Esophagus squamous epithelium (tissue), 5 donors: ENCODE results near the gene TBX2. TPM values are rescaled to one million over a fixed set of nuclear protein-coding genes. Genes with fewer than 3 reads are reported as not detected.

Source experiments
- DNase-seq: peaks from one replicate; lab custom pipeline; 2025; lab: John Stamatoyannopoulos, UW
- H3K27ac ChIP-seq, 4 donors: fragments of 200-600 bp; sonication (generic); one replicate each; pipeline ENCODE4 v1.5.1; 2016 to 2019; ENCODE audit warnings: mild to moderate bottlenecking in 1 of 4
- H3K27me3 ChIP-seq, 4 donors: fragments of 200-600 bp; sonication (generic); 1 replicate in 3 of 4; 2 replicates in 1 of 4; pipeline versions ENCODE4 v1.5.1 to v1.6.0; 2017 to 2021; ENCODE audit warnings: antibody characterized with exemption in 1 of 4
- H3K36me3 ChIP-seq, 3 donors: fragments of 200-600 bp; sonication (generic); one replicate each; pipeline ENCODE4 v1.5.1; 2016 to 2019
- H3K4me1 ChIP-seq, 3 donors: fragments of 200-600 bp; sonication (generic); one replicate each; pipeline ENCODE4 v1.5.1; 2017 to 2019
- H3K4me3 ChIP-seq, 4 donors: fragments of 200-600 bp; sonication (generic); 1 replicate in 3 of 4; 2 replicates in 1 of 4; pipeline ENCODE4 v1.5.1; 2016 to 2019; ENCODE audit warnings: mild to moderate bottlenecking in 2 of 4, moderate library complexity in 1 of 4
- H3K9me3 ChIP-seq, 3 donors: fragments of 200-600 bp; sonication (generic); one replicate each; pipeline ENCODE4 v1.5.1; 2016 to 2019
- CTCF ChIP-seq, 6 experiments: fragments of 450-650 bp in 4 of 6; fragments of 200-600 bp in 2 of 6; sonication (generic) in 2 of 6; IDR thresholded peaks; one replicate each; pipeline ENCODE4 v1.5.1; 2016 to 2019; ENCODE audit warnings: antibody characterized with exemption in 6 of 6, mild to moderate bottlenecking in 4 of 6, moderate library complexity in 4 of 6
- POLR2A ChIP-seq, 4 donors: fragments of 450-650 bp; IDR thresholded peaks; one replicate each; pipeline ENCODE4 v1.6.1; 2017; ENCODE audit warnings: antibody characterized with exemption in 4 of 4, mild to moderate bottlenecking in 4 of 4, moderate library complexity in 3 of 4
- WGBS, 2 donors: methylation state at CpG; one replicate each; pipeline ENCODE4 v1.1.5; 2018; 5-methylcytosine and 5-hydroxymethylcytosine counted together
- intact Hi-C: fragments of 100-400 bp; cut with DNase I; formaldehyde crosslinking; loops from one replicate; pipeline ENCODE4 v1.15.0; 2022
- total RNA-seq, 4 donors: library from RNA; depleted of rRNA; stranded (reverse); fragments of >200 nt; gene quantifications; one replicate each; pipeline ENCODE4 v1.1.0, GENCODE V29; 2016
- donor health status: DM: yes; HTN: yes; CAD: no.

Gene TBX2
- total RNA-seq, 4 donors from 2014 or later = 2.2 to 13.4 (median 4.2) TPM

GRCh38 chr17:61369751-61370150 is 29.9 kb upstream of the TBX2 start:
- Histone ChIP-seq H3K9me3 (no peaks in the 10 kb centered on the region), H3K4me3 (no peak overlapping the region), H3K4me1 (no peaks in the 10 kb centered on the region), H3K27me3 (no peaks in the 10 kb centered on the region), H3K27ac (no peak overlapping the region), H3K36me3 (peaks cover 0 to 9% (median 0%) of the 10 kb centered on the region in 3 donors)
- WGBS, 2 donors = 90 to 92% methylated on average over 5 to 7 of the region's 10 CpGs
- TF ChIP-seq POLR2A (IDR thresholded peaks at IDR 0.05) (no peak), CTCF (IDR thresholded peaks at IDR 0.05) (no peak)
- intact Hi-C loops = no loop called here
- DNase-seq = no peak

- peaks cover 0 to 9% (median 0%) of the 10 kb centered on the region in 3 donors for H3K36me3 ChIP-seq
- TF ChIP-seq POLR2A (IDR thresholded peaks at IDR 0.05) = no peak
- TF ChIP-seq CTCF (IDR thresholded peaks at IDR 0.05) = no peak
- no peak overlapping the region for H3K4me3 ChIP-seq
- no peaks in the 10 kb centered on the region for H3K4me1 ChIP-seq
- WGBS, 2 donors = 71 to 78% methylated on average over 1 of the region's 1 CpG
- no peak overlapping the region for H3K27ac ChIP-seq
- DNase-seq = no peak
- intact Hi-C loops = no loop called here
- no peaks in the 10 kb centered on the region for H3K9me3 ChIP-seq
- no peaks in the 10 kb centered on the region for H3K27me3 ChIP-seq
These were observed 28.5 kb upstream of the TBX2 start for GRCh38 chr17:61371179-61371578.

GRCh38 chr17:61371606-61372005 is 28.0 kb upstream of the TBX2 start:
- Histone ChIP-seq H3K4me1 (no peaks in the 10 kb centered on the region), H3K4me3 (no peak overlapping the region), H3K27ac (no peak overlapping the region), H3K9me3 (no peaks in the 10 kb centered on the region), H3K27me3 (no peaks in the 10 kb centered on the region), H3K36me3 (peaks cover 0 to 9% (median 0%) of the 10 kb centered on the region in 3 donors)
- 91 to 93% methylated on average over 8 of the region's 8 CpGs for WGBS, 2 donors
- intact Hi-C loops = no loop called here
- TF ChIP-seq CTCF (IDR thresholded peaks at IDR 0.05) = no peak
- no peak for TF ChIP-seq POLR2A (IDR thresholded peaks at IDR 0.05)
- no peak for DNase-seq

GRCh38 chr17:61372436-61372835 is 27.2 kb upstream of the TBX2 start:
- H3K27ac ChIP-seq = no peak overlapping the region
- no peaks in the 10 kb centered on the region for H3K27me3 ChIP-seq
- WGBS, 2 donors = 81 to 94% methylated on average over 9 of the region's 9 CpGs
- H3K4me1 ChIP-seq = no peaks in the 10 kb centered on the region
- no peak for DNase-seq
- intact Hi-C loops = no loop called here
- TF ChIP-seq CTCF (IDR thresholded peaks at IDR 0.05) (no peak), POLR2A (IDR thresholded peaks at IDR 0.05) (no peak)
- H3K4me3 ChIP-seq = no peak overlapping the region
- no peaks in the 10 kb centered on the region for H3K9me3 ChIP-seq
- peaks cover 0 to 9% (median 0%) of the 10 kb centered on the region in 3 donors for H3K36me3 ChIP-seq

DNA sequence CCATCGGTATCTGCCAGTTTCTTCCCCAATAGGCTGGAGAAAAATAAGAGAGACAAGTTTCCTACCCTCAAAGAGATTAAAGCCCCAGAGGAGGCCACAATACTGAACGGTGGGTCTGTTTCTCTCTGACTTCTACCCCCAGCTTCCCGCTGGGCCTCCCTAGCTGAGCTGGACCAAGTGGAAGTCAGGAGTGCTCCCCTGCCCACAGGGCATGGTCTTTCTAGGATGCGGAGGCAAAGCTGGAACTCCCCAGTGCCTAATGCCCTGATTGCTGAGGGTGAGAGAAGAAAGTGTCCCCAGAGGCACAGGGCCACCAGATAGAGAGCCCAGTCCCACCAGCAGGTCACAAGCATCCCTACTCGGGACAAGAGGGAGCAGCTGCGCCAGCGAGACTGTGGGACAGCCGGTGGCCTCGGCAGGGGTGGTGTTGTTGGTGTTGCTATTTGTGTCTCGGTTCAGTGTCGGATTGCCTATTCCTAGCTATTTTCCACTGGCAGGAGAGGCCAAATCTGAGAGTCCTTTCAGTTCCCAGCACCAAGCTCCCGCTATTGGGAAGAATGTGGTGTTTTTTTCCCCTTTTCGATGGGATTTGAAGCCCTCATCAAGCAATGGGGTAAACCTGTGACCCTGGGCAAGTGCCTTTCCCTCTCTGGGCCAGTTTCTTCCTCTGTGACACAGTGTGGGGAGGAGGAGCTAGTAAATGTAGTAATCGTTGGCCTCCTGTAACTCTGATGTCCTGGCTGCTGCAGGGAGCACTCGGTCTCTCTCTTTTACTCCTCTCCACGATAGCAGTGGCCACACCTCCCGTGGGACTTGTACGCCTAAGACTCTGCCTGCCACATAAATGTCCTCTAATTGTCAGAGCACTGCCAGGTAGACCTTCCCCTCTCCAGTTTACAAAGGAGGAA is 22.5 kb upstream of the TBX2 start:
- peak overlapping the region in 3 of 4 donors; percentile 13 to 63 (median 33) for H3K27ac ChIP-seq

More for the DNA sequence above, 22.5 kb upstream of the TBX2 start:
- H3K4me3 ChIP-seq = no peak overlapping the region
- H3K36me3 ChIP-seq = no peaks in the 10 kb centered on the region
- 80% methylated on average over 9 to 17 of the region's 18 CpGs for WGBS, 2 donors
- no peaks in the 10 kb centered on the region for H3K9me3 ChIP-seq
- TF ChIP-seq POLR2A (IDR thresholded peaks at IDR 0.05) (no peak), CTCF (IDR thresholded peaks at IDR 0.05) (no peak)
- H3K4me1 ChIP-seq = no peaks in the 10 kb centered on the region
- intact Hi-C loops = no loop called here
- no peaks in the 10 kb centered on the region for H3K27me3 ChIP-seq
- DNase-seq = no peak
